ENCODE data around the gene MS4A10. TPM values are rescaled to one million over a fixed set of nuclear protein-coding genes. Genes with fewer than 3 reads are reported as not detected.

The MS4A10 gene
- total RNA-seq, 2 experiments from 2014 or later: not detected

GRCh38 chr11:60838132-60838531 lies 53.0 kb downstream of the MS4A10 start:
- H3K4me1 Mint-ChIP-seq (ENCODE audit: low read depth): peaks cover 8% of the 10 kb centered on the region
- H3K4me3 Mint-ChIP-seq: no peak overlapping the region
- DNase-seq: no peak
- H3K9me3 Mint-ChIP-seq: no peaks in the 10 kb centered on the region
- H3K27me3 Mint-ChIP-seq (ENCODE audit: low read depth): no peaks in the 10 kb centered on the region
- no peaks in the 10 kb centered on the region for H3K36me3 Mint-ChIP-seq (ENCODE audit: low read depth)
- intact Hi-C loops (cut with micrococcal nuclease): no loop called here
- CTCF ChIA-PET: interaction anchor here (0.8 to 1.2 kb wide), 4 partner anchors 11 to 77 kb away, joined by 3 read pairs; no protein-coding TSS in a partner anchor
- H3K27ac Mint-ChIP-seq: no peak overlapping the region

- Mint-ChIP-seq H3K4me3 (peak overlapping the region; percentile 78), H3K27ac (peak overlapping the region; percentile 24), H3K36me3 (ENCODE audit: low read depth) (peaks cover 20% of the 10 kb centered on the region), H3K27me3 (ENCODE audit: low read depth) (no peaks in the 10 kb centered on the region), H3K9me3 (no peaks in the 10 kb centered on the region), H3K4me1 (ENCODE audit: low read depth) (peaks cover 31% of the 10 kb centered on the region)
- no peak for DNase-seq
- CTCF ChIA-PET: interaction anchor here (0.8 to 2.7 kb wide), 2 partner anchors 10 to 347 kb away, joined by 3 to 20 read pairs; no protein-coding TSS in a partner anchor
- intact Hi-C loops (cut with micrococcal nuclease): loop anchor here (1.0 to 10.0 kb wide), 4 partner anchors 66 to 522 kb away; partner anchors contain the start of genes CYB561A3, PRPF19, SLC15A3 and TMEM138
These were observed 55.6 kb downstream of the MS4A10 start for GRCh38 chr11:60840470-60841430.

GRCh38 chr11:60841797-60842667 lies 56.9 kb downstream of the MS4A10 start, which contains the start of gene CCDC86:
Gene CCDC86 (plus strand): TSS chr11:60842113. CDS start chr11:60842125, 12 bp downstream.
- intact Hi-C loops (cut with micrococcal nuclease): loop anchor here (1.0 to 10.0 kb wide), 5 partner anchors 64 to 587 kb away; partner anchors contain the start of genes CPSF7, CYB561A3, PRPF19 and SLC15A3
- H3K4me1 Mint-ChIP-seq (ENCODE audit: low read depth): peaks cover 33% of the 10 kb centered on the region
- peak; percentile 98 for DNase-seq
- H3K36me3 Mint-ChIP-seq (ENCODE audit: low read depth): peaks cover 21% of the 10 kb centered on the region
- CTCF ChIA-PET: interaction anchor here (0.7 to 2.7 kb wide), 3 partner anchors 10 to 280 kb away, joined by 3 to 20 read pairs (median 10); no protein-coding TSS in a partner anchor
- no peaks in the 10 kb centered on the region for H3K27me3 Mint-ChIP-seq (ENCODE audit: low read depth)
- H3K4me3 Mint-ChIP-seq: peak within 1 kb of the TSS; percentile 78
- H3K9me3 Mint-ChIP-seq: no peaks in the 10 kb centered on the region
- peak within 1 kb of the TSS; percentile 86 for H3K27ac Mint-ChIP-seq

GRCh38 chr11:60842668-60843600 lies 57.8 kb downstream of the MS4A10 start:
- peak; percentile 13 for DNase-seq
- peaks cover 33% of the 10 kb centered on the region for H3K4me1 Mint-ChIP-seq (ENCODE audit: low read depth)
- peak overlapping the region; percentile 78 for H3K4me3 Mint-ChIP-seq
- no peaks in the 10 kb centered on the region for H3K27me3 Mint-ChIP-seq (ENCODE audit: low read depth)
- intact Hi-C loops (cut with micrococcal nuclease): loop anchor here (2.0 to 10.0 kb wide), 4 partner anchors 109 to 586 kb away; partner anchors contain the start of genes CPSF7, CYB561A3, SLC15A3 and TMEM138
- H3K36me3 Mint-ChIP-seq (ENCODE audit: low read depth): peaks cover 23% of the 10 kb centered on the region
- H3K27ac Mint-ChIP-seq: peak overlapping the region; percentile 33
- no peaks in the 10 kb centered on the region for H3K9me3 Mint-ChIP-seq
- CTCF ChIA-PET: interaction anchor here (0.7 to 1.9 kb wide), 3 partner anchors 11 to 279 kb away, joined by 3 to 10 read pairs (median 8); no protein-coding TSS in a partner anchor

- intact Hi-C loops (cut with micrococcal nuclease): loop anchor here (1.0 to 10.0 kb wide), 4 partner anchors 43 to 518 kb away; partner anchors contain the start of genes CYB561A3, SLC15A3, TMEM138 and VPS37C
- no peak for DNase-seq
- H3K9me3 Mint-ChIP-seq: no peaks in the 10 kb centered on the region
- no peaks in the 10 kb centered on the region for H3K27me3 Mint-ChIP-seq (ENCODE audit: low read depth)
- peak overlapping the region; percentile 78 for H3K4me3 Mint-ChIP-seq
- CTCF ChIA-PET: interaction anchor here (1.9 to 3.4 kb wide), 3 partner anchors 12 to 43 kb away, joined by 8 to 13 read pairs (median 10); no protein-coding TSS in a partner anchor
- H3K36me3 Mint-ChIP-seq (ENCODE audit: low read depth): peaks cover 31% of the 10 kb centered on the region
- no peak overlapping the region for H3K27ac Mint-ChIP-seq
- peaks cover 33% of the 10 kb centered on the region for H3K4me1 Mint-ChIP-seq (ENCODE audit: low read depth)
These were observed 59.1 kb downstream of the MS4A10 start for GRCh38 chr11:60844045-60844869.

GRCh38 chr11:60844870-60845221 lies 59.7 kb downstream of the MS4A10 start:
- H3K9me3 Mint-ChIP-seq: no peaks in the 10 kb centered on the region
- CTCF ChIA-PET: interaction anchor here (1.9 to 3.4 kb wide), 2 partner anchors 13 to 42 kb away, joined by 8 to 13 read pairs; no protein-coding TSS in a partner anchor

GRCh38 chr11:60845338-60845737 lies 60.2 kb downstream of the MS4A10 start:
- no peak overlapping the region for H3K27ac Mint-ChIP-seq
- peak overlapping the region; percentile 78 for H3K4me3 Mint-ChIP-seq
- no peak for DNase-seq
- H3K27me3 Mint-ChIP-seq (ENCODE audit: low read depth): no peaks in the 10 kb centered on the region
- no peaks in the 10 kb centered on the region for H3K9me3 Mint-ChIP-seq
- intact Hi-C loops (cut with micrococcal nuclease): loop anchor here (10.0 kb wide), 1 partner anchor 319 kb away; the partner anchor contains the start of gene VPS37C
- H3K4me1 Mint-ChIP-seq (ENCODE audit: low read depth): peaks cover 33% of the 10 kb centered on the region
- peaks cover 36% of the 10 kb centered on the region for H3K36me3 Mint-ChIP-seq (ENCODE audit: low read depth)
- CTCF ChIA-PET: interaction anchor here (3.4 kb wide), 1 partner anchor 13 kb away, joined by 13 read pairs; no protein-coding TSS in a partner anchor

More at GRCh38 chr11:60844870-60845221, 59.7 kb downstream of the MS4A10 start:
- peaks cover 33% of the 10 kb centered on the region for H3K36me3 Mint-ChIP-seq (ENCODE audit: low read depth)
- H3K4me3 Mint-ChIP-seq: peak overlapping the region; percentile 78
- H3K4me1 Mint-ChIP-seq (ENCODE audit: low read depth): peaks cover 33% of the 10 kb centered on the region
- DNase-seq: no peak
- H3K27ac Mint-ChIP-seq: no peak overlapping the region
- H3K27me3 Mint-ChIP-seq (ENCODE audit: low read depth): no peaks in the 10 kb centered on the region
- intact Hi-C loops (cut with micrococcal nuclease): loop anchor here (1.0 to 10.0 kb wide), 4 partner anchors 42 to 517 kb away; partner anchors contain the start of genes CYB561A3, SLC15A3, TMEM138 and VPS37C

GRCh38 chr11:60847281-60847680 lies 62.1 kb downstream of the MS4A10 start:
- H3K4me3 Mint-ChIP-seq: no peak overlapping the region
- peaks cover 52% of the 10 kb centered on the region for H3K36me3 Mint-ChIP-seq (ENCODE audit: low read depth)
- CTCF ChIA-PET: interaction anchor here (3.4 kb wide), 1 partner anchor 15 kb away, joined by 13 read pairs; no protein-coding TSS in a partner anchor
- no peak for DNase-seq
- H3K27me3 Mint-ChIP-seq (ENCODE audit: low read depth): no peaks in the 10 kb centered on the region
- no peaks in the 10 kb centered on the region for H3K9me3 Mint-ChIP-seq
- no peak overlapping the region for H3K27ac Mint-ChIP-seq
- peaks cover 26% of the 10 kb centered on the region for H3K4me1 Mint-ChIP-seq (ENCODE audit: low read depth)
- intact Hi-C loops (cut with micrococcal nuclease): loop anchor here (10.0 kb wide), 1 partner anchor 318 kb away; the partner anchor contains the start of gene VPS37C

- H3K36me3 Mint-ChIP-seq (ENCODE audit: low read depth): peaks cover 52% of the 10 kb centered on the region
- H3K27me3 Mint-ChIP-seq (ENCODE audit: low read depth): no peaks in the 10 kb centered on the region
- CTCF ChIA-PET: interaction anchor here (3.4 kb wide), 1 partner anchor 16 kb away, joined by 13 read pairs; no protein-coding TSS in a partner anchor
- H3K27ac Mint-ChIP-seq: no peak overlapping the region
- peaks cover 26% of the 10 kb centered on the region for H3K4me1 Mint-ChIP-seq (ENCODE audit: low read depth)
- intact Hi-C loops (cut with micrococcal nuclease): loop anchor here (10.0 kb wide), 1 partner anchor 317 kb away; the partner anchor contains the start of gene VPS37C
- no peaks in the 10 kb centered on the region for H3K9me3 Mint-ChIP-seq
- no peak for DNase-seq
- H3K4me3 Mint-ChIP-seq: no peak overlapping the region
These were observed 62.8 kb downstream of the MS4A10 start for GRCh38 chr11:60847896-60848295.

Data from activated naive CD4-positive, alpha-beta T cell treated with anti-CD3 and anti-CD28 coated beads for 36 hours (primary cell).